ENCODE results near the gene GLIS2.
"Not testable (repeated sequence)": the region's sequence is repeated elsewhere in the genome, so short reads cannot be mapped to it uniquely, and the experiment has no call there.

GLIS2 gene

GRCh38 chr16:4319454-4320421, 3.9 kb downstream of the GLIS2 start:
- no peak for DNase-seq (ENCODE audit: low read depth)

- DNase-seq (ENCODE audit: low read depth): no peak
Measured at GRCh38 chr16:4320571-4321137, 4.8 kb downstream of the GLIS2 start.

DNA sequence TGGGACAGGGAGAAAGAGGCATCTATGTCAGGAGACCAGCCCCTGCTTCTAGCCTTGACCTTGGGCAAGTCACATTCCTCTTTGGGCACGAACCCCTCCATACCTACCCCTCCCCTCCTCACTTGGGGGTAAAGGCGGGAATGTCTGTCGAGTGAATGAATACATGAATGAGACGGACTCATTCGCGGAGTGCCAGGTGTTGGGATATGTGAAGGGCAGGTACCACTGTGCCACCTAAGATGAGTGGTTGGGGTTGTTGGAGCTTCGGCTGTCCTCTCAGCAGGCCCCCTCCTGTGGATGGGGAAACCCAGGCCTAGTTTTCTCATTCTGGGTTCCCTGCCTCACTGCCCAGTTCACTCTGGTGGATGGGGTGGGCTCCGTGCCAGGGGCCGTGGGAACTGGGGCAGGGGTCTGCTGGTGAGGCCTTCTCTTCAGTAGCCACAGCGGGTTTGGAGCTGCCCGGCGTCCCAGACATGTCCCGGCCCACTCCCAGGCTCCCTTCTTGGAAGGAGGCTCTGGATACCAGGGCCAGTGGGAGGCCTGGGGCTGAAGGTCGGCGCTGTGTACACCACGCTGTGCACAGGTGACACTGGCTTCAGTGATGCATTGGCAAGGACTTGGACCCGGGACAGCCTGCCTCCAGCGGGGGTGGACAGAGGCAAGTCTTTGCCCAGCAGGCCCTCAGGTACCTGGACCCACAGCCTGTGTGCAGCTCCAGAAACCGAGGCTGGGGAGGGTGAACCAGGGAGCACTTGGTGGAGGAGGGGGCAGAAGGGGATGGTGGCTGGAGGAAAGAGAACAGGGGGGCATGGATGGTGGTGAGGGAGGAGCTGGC, 5.6 kb downstream of the GLIS2 start:
- DNase-seq (ENCODE audit: low read depth): no peak

- no peak for DNase-seq (ENCODE audit: low read depth)
Measured at GRCh38 chr16:4322121-4323052, 6.5 kb downstream of the GLIS2 start.

GRCh38 chr16:4323071-4323844, 7.4 kb downstream of the GLIS2 start:
- DNase-seq (ENCODE audit: low read depth): no peak

DNA sequence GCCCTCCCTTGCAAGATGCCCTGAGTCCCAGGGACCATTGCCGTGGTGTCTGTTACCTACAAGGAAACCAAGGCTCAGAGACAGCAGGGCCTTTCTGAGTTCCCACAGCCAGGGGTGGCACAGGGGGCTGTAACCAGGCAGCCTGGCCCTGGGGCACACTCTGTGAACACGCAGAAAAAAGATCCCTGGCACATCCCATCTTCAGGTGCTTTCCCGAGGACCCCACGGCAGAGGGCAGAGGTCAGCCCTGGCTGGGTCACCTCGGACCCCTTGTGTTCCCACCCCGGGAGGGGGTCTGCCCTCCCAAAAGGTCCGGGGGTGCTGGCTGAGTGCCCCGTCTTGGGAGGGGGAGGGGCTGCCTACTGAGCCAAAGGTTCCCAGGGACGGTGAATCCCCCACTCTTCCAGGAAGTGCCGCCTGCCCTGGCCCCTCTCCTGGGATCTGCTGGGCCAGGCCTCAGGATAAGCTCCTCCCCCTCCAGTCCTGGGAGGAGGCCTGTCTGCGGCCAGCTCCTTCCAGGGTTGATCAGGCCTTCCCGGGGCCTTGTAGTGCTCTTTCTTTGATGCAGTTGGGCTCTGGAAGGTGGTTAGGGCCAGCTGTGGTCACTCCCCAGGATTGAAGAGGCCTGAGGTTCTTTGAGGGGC, 8.1 kb downstream of the GLIS2 start:
- no peak for DNase-seq (ENCODE audit: low read depth)

GRCh38 chr16:4324492-4325252, 8.8 kb downstream of the GLIS2 start:
- no peak for DNase-seq (ENCODE audit: low read depth)

DNA sequence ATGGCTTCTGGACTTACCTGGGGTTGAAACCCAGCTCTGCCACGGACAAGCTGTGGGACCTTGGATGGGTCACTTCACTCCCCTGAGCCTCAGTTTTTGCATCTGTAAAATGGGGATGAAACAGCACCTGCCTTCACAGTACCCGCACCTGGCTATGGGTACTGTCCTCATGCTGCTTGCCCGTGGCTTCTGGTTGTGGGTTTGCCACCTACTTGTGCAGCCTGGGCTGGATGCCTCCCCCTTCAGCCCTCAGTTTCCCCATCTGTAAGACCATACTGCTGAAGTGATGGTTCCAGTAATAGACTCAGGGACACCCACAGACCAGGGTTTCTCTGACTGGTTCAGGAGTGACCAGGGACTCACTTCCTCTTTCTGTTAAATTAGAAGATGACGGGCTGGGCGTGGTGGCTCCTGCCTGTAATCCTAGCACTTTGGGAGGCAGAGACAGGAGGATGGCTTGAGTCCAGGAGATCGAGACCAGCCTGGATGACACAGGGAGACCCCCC, 9.4 kb downstream of the GLIS2 start:
- no peak for DNase-seq (ENCODE audit: low read depth)

DNA sequence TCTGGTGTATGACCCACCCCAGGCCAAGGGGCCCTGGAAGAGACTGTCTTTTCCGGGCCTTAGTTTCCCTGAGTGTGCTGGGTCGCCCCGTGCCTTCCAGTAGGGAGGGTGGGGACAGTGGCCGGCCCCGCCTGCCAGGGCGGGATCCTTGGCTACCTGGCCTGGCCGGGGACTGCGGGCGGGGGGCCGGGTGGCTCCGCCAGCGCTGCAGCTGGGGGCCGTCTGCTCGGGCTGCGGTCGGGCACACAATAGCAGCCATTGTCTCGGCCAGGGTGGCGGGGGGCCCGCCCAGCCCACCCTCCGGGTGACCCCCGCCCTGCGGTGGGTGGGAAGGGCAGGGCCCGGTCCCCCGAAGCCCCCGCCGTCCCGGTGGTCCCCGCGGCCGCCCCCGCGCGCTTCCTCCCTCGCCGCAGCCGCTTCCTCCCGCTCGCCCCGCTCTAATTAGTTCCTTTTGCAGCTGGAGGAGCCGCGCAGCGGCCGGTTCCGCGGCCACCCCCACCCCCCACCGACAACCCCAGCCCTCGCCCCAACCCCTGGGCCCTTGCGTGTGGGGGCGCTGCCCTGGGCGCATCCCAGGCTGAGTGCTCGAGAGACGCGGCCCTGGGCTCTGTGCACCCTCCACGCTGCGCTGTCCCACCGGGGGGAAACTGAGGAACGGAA, 11.6 kb downstream of the GLIS2 start:
- DNase-seq (ENCODE audit: low read depth): no peak

- DNase-seq (ENCODE audit: low read depth): peak; percentile 55
Measured at GRCh38 chr16:4328046-4328781, 12.3 kb downstream of the GLIS2 start.

DNA sequence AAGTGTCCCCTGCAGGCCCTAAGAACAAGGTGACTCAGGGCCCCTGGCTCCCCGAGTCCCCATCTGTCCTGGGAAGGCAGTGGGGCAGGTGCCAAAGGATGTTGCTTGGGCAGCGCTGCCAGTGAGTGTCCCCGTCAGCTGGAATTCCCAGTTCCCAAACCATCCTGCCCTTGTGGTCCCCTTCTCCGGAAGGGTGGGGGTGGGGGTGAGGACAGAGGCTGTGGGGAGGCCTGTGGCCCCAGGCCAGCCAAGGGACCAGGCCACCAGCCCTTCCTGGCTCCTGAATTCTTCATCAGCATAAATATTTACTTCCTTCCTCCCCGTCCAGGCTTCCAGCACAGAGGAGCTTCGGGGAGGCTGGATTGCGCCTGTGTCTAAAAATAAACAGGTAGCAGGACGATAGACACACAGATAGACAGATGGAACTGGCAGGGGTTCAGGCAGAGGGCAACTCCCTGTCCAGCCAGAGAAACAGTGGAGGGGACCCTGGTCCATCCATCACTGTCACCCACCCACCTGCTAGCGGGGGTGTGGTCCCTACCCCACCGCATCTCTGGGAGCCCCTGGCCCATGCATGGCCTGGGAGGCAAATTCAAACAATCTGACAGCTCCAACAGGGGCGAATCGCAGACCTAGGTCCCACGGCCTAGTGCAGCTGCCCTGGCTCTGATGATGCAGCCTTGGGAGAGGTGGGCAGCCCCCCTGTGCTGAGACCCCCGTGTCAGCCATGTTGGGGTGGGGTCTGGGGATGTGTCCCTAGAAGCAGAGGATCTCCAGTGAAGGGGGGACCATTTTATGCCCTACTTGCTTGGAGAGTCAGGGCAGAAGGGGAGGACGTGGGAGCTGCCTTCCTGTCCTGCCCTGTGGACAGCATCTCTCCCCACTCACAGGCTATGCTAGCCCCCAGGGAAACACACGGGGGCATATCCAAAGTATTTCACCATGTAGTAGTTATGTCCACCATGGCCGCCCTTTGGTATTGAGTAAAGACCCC, 13.2 kb downstream of the GLIS2 start:
- no peak for DNase-seq (ENCODE audit: low read depth)

DNA sequence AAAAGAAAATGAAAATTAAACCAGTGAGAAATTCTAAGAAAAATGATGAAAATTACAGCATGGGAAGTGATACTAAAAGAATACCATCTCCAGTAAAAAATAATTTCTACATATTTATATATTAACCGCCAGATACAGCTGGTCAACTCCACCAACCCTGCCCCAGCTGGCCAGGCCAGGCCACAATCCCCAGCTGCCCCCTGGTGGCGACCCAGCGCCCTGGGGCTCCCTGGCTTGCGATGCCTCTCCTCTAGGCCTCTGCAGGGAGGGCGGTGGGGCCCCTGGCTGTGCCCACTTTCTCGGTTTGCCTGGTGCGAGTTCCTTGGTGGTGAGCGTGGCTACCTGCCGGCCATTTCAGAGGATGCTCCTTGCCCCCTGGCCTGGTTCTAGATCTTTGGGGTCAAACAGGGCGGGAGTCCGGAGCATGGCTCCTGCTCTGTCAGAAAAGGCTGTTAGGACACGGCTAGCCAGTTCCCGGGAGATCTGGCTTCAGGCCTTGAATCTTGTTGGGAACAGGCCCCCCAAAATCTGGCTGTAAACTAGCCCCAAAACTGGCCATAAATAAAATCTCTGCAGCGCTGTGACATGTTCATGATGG, 14.5 kb downstream of the GLIS2 start:
- DNase-seq (ENCODE audit: low read depth): peak; percentile 49

GRCh38 chr16:4332083-4332482, 16.2 kb downstream of the GLIS2 start:
- DNase-seq (ENCODE audit: low read depth): no peak

DNA sequence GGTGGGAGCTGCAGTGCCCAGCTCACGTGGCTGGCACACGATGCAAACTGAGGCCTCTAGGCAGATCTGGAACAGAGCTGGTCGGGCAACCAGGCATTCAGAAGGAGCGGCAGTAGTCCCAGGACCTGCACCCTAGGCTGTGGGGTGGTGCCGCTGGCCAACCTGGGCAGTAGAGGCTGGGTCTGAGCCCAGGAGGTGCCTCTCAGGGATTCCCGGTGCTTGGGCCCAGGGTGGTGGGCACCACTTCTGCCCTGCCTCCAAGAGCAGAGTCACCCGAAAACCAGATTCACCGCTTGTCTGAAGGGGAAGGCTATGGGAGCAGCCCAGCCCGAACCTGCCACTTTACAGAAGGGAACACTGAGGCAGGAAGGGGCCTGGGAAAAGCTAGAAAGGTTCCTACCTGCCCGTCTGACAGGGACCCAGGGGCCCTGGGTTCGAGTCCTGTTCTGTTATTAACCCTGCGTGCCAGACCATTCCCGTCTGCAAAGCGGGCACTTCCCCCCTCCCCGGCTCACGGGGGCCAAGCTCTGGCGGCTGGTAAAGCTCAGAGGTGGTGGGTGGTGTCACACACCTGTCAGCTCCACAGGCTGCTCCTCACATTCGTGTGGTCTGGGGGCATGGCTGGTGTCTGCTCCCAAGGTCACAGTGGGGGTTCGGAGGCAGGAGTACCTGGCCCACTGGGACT, 16.9 kb downstream of the GLIS2 start:
- DNase-seq (ENCODE audit: low read depth): no peak

GRCh38 chr16:4333308-4333638, 17.4 kb downstream of the GLIS2 start:
- no peak for DNase-seq (ENCODE audit: low read depth)

- DNase-seq (ENCODE audit: low read depth): not testable (repeated sequence)
Measured at GRCh38 chr16:4333714-4334113, 17.8 kb downstream of the GLIS2 start.

Measured in fibroblast of the conjunctiva (primary cell).